GM10248 (cell line): ENCODE measurements around the gene WDR49.

Source experiments
- CTCF ChIA-PET: fragments of 300-600 bp; sonication (Branson Sonifier 250); formaldehyde crosslinking; extraction: SDS; loops from one replicate; lab custom pipeline; 2021; ENCODE audit warnings: antibody characterized with exemption; lab: Yijun Ruan, JAX
- POLR2A ChIA-PET: fragments of 350-650 bp; sonication (Branson Sonifier 250); formaldehyde crosslinking; extraction: SDS; loops from one replicate; lab custom pipeline; 2020; ENCODE audit warnings: antibody characterized with exemption; lab: Yijun Ruan, JAX
- DNase-seq: peaks from one replicate; pipeline ENCODE4 v3.0.0; 2012; ENCODE audit errors: extremely low spot score
- TF ChIP-seq, protein P1 (sequence below): IDR thresholded peaks from 2 replicates; pipeline ENCODE4 v1.5.1; 2012; ENCODE audit warnings: mild to moderate bottlenecking, low read depth; ENCODE audit errors: extremely low read depth, missing control alignments, control extremely low read depth

The WDR49 gene

GRCh38 chr3:167662919-167663400 is 9.2 kb upstream of the WDR49 start:
- ChIA-PET CTCF (interaction anchor here (1.1 to 2.5 kb wide), 2 partner anchors 10 to 11 kb away, joined by 5 to 12 read pairs; partner anchors contain the start of gene WDR49), POLR2A (no interaction called here)
- TF ChIP-seq, protein P1, sequence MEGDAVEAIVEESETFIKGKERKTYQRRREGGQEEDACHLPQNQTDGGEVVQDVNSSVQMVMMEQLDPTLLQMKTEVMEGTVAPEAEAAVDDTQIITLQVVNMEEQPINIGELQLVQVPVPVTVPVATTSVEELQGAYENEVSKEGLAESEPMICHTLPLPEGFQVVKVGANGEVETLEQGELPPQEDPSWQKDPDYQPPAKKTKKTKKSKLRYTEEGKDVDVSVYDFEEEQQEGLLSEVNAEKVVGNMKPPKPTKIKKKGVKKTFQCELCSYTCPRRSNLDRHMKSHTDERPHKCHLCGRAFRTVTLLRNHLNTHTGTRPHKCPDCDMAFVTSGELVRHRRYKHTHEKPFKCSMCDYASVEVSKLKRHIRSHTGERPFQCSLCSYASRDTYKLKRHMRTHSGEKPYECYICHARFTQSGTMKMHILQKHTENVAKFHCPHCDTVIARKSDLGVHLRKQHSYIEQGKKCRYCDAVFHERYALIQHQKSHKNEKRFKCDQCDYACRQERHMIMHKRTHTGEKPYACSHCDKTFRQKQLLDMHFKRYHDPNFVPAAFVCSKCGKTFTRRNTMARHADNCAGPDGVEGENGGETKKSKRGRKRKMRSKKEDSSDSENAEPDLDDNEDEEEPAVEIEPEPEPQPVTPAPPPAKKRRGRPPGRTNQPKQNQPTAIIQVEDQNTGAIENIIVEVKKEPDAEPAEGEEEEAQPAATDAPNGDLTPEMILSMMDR, result no peak
- DNase-seq, result no peak

DNA sequence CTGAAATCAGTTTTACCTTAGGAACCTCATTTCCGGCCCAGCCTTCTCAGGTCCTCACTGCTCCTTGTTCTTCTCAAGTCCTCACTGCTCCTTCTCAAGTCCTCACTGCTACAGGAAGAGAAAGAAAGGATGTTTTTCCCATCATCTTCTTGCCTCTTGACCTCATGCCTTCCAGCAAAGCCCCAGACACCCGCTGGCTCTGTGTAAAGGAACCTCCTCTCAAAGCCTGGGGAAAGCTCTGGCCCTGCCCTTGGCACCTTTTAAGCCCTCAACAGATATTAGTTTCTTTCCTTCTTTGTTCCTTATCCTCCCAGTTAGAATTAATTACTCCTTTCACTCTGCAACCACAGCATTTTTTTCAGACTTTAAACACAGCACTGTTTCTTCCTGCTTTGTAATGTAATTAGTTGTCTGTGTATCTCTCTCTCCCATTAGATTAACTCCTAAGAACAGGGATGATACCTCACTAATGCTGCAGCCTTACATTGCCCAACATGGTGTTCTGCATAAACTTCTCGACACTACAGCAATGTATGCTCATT is 4.0 kb upstream of the WDR49 start:
- ChIA-PET CTCF (no interaction called here), POLR2A (no interaction called here)
- DNase-seq, result no peak
- TF ChIP-seq, protein P1, result no peak

DNA sequence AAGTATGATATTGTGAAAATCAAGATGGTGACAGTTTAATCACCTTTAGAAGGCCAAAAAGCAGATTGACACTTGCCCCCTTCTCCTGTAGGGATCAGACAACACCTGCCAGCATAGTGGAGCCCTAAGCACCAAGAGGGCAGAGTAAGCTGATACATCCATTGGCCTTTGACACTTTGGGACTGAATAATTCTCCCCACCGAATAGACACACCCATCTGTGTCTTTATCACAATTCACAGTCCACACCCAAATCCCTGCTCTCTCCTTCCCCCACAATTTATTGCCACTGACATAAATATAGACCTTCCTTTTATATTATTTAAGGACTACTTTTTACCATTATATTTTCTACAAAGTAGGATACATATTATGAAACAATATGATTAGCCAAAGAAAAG is 3.1 kb upstream of the WDR49 start:
- TF ChIP-seq, protein P1, result no peak
- ChIA-PET POLR2A (no interaction called here), CTCF (no interaction called here)
- DNase-seq, result no peak

DNA sequence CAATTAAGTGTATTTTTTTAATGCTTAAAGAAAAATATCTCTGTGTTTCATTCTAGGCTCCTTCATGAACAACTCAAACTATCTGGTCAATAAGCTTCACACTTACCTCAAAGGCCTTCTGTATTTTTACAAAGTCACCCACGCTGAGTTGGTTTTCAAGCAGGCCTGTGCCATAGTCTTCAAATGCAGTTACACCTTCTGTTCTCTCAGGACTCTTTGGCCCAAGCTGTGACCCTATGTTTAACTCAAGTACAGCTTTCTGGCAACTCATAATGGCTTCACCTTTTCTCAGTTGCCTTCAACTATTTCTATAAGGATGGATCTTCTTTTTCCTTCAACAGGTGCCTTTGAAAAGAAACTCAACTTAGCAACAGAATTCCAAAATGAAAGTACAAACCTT is 587 bp downstream of the WDR49 start:
- TF ChIP-seq, protein P1, result no peak
- ChIA-PET CTCF (interaction anchor here (0.8 to 4.0 kb wide), 7 partner anchors 8 to 30 kb away, joined by 3 to 12 read pairs (median 3); no protein-coding TSS in a partner anchor), POLR2A (no interaction called here)
- no peak for DNase-seq

GRCh38 chr3:167651826-167652225 is 1.9 kb downstream of the WDR49 start:
- TF ChIP-seq, protein P1, result no peak
- ChIA-PET CTCF (interaction anchor here (1.6 to 4.0 kb wide), 2 partner anchors 11 to 33 kb away, joined by 7 to 12 read pairs; no protein-coding TSS in a partner anchor), POLR2A (no interaction called here)
- DNase-seq, result no peak

GRCh38 chr3:167650459-167650858 is 3.3 kb downstream of the WDR49 start:
- CTCF ChIA-PET, result interaction anchor here (1.1 to 1.7 kb wide), 2 partner anchors 20 to 35 kb away, joined by 4 to 9 read pairs; no protein-coding TSS in a partner anchor
- TF ChIP-seq, protein P1, result no peak
- DNase-seq, result no peak
- POLR2A ChIA-PET, result no interaction called here
